ENCODE data around the gene PDE2A. TPM values are rescaled to one million over a fixed set of nuclear protein-coding genes. Genes with fewer than 3 reads are reported as not detected.

Gene PDE2A
- total and polyA plus RNA-seq, 2 donors (not counting 3 experiments of a cell fraction or from before 2014, with no cell fraction given) = 14.8 to 16.8 TPM

- no peaks in the 10 kb centered on the region for H3K9me3 ChIP-seq (replicated peaks; ENCODE audit: control insufficient read depth, insufficient read depth, low read length)
- no TSS peak for BruUV-seq (replicated peaks)
- FAIRE-seq (no peak), DNase-seq (ENCODE audit: low read depth, low spot score) (no peak)
- no peak overlapping the region for H3K4me2 ChIP-seq (ENCODE audit: insufficient read depth, low read length)
- no peak overlapping the region for H3K27ac ChIP-seq (ENCODE audit: insufficient read depth, low read depth, low read length)
- dilution Hi-C loops (cut with MboI; ENCODE audit: extremely low pct_ligation_motif_present, low sequenced_read_pairs) (no loop called here), intact Hi-C loops (cut with micrococcal nuclease) (no loop called here)
- H3K36me3 ChIP-seq (ENCODE audit: control insufficient read depth in 2 of 2, extremely low read depth in 1 of 2, insufficient read depth in 2 of 2, low read length in 2 of 2) = peaks cover 11 to 61% of the 10 kb centered on the region in 2 experiments
- POLR2A ChIA-PET = no interaction called here
- CTCF ChIA-PET = interaction anchor here (1.4 to 1.6 kb wide), 2 partner anchors 11 to 14 kb away, joined by 3 to 7 read pairs; no protein-coding TSS in a partner anchor
- no peaks in the 10 kb centered on the region for H3K9me1 ChIP-seq (replicated peaks; ENCODE audit: control insufficient read depth, extremely low read depth, insufficient read depth, low read length)
- H2AFZ ChIP-seq (ENCODE audit: low read depth, low read length) = no peak overlapping the region
- no peak overlapping the region for H3K4me3 ChIP-seq (replicated peaks in 1 of 3; ENCODE audit: insufficient read depth in 1 of 3, low read depth in 1 of 3, low read length in 3 of 3)
- no peaks in the 10 kb centered on the region for H4K20me1 ChIP-seq (replicated peaks; ENCODE audit: control insufficient read depth, extremely low read depth, insufficient read depth, low read length)
- TF ChIP-seq EZH2 (IDR thresholded peaks at IDR 0.05; ENCODE audit: borderline replicate concordance, low read depth, low read length, severe bottlenecking) (no peak), MYC (IDR thresholded peaks at IDR 0.05; ENCODE audit: low read depth, low read length) (no peak), POLR2AphosphoS5 (IDR thresholded peaks at IDR 0.05; ENCODE audit: insufficient read depth, low read depth, low read length) (no peak), CTCF (IDR thresholded peaks at IDR 0.05; ENCODE audit: extremely low read depth in 1 of 2, insufficient read depth in 1 of 2, low read depth in 1 of 2, low read length in 2 of 2) (no peak), POLR2A (IDR thresholded peaks at IDR 0.05; ENCODE audit: low read depth, low read length) (no peak), FOS (IDR thresholded peaks at IDR 0.05; ENCODE audit: borderline replicate concordance, insufficient read depth, low read length) (no peak), MAX (IDR thresholded peaks at IDR 0.05; ENCODE audit: insufficient read depth, insufficient read length) (no peak), JUN (IDR thresholded peaks at IDR 0.05; ENCODE audit: borderline replicate concordance, insufficient read depth, insufficient read length, low read depth) (no peak), GATA2 (IDR thresholded peaks at IDR 0.05; ENCODE audit: insufficient read depth, insufficient read length, low read depth, low read length) (no peak)
- no peak overlapping the region for H3K9ac ChIP-seq (replicated peaks; ENCODE audit: extremely low read depth, insufficient read depth, low read length)
- H3K4me1 ChIP-seq (ENCODE audit: control insufficient read depth, extremely low read depth, insufficient read depth, low read length) = no peaks in the 10 kb centered on the region
- H3K27me3 ChIP-seq (ENCODE audit: control insufficient read depth in 2 of 2, insufficient read depth in 2 of 2, low read length in 2 of 2) = no peaks in the 10 kb centered on the region
- no peaks in the 10 kb centered on the region for H3K79me2 ChIP-seq (ENCODE audit: control insufficient read depth, insufficient read depth, low read length)
Observed at GRCh38 chr11:72697814-72698213, 23.6 kb upstream of the PDE2A start.

Data from endothelial cell of umbilical vein (primary cell).